ENCODE results near the gene RNF6. TPM values are rescaled to one million over a fixed set of nuclear protein-coding genes. Genes with fewer than 3 reads are reported as not detected.

The RNF6 gene
- total and polyA plus RNA-seq, 2 donors (not counting 1 experiment from before 2014, with no cell fraction given): 20.1 to 52.4 TPM

DNA sequence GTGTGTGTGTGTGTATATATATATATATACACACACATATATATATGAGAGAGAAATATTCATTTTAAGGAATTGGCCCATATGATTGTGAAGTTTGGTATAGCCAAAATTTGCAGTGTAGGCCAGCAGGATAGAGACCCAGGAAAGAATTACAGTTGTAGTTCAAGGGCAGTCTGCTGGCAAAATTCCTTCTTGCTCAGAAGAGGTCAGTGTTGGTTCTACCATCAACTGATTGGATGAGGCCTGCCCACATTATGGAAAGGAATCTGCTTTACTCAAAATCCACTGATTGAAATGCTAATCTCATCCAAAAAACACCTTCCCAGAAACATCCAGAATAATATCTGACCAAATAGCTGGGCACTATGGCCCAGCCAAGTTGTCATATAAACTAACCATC, 24.0 kb downstream of the RNF6 start:
- H3K27me3 Mint-ChIP-seq: no peaks in the 10 kb centered on the region
- ChIA-PET POLR2A (no interaction called here), CTCF (no interaction called here)

DNA sequence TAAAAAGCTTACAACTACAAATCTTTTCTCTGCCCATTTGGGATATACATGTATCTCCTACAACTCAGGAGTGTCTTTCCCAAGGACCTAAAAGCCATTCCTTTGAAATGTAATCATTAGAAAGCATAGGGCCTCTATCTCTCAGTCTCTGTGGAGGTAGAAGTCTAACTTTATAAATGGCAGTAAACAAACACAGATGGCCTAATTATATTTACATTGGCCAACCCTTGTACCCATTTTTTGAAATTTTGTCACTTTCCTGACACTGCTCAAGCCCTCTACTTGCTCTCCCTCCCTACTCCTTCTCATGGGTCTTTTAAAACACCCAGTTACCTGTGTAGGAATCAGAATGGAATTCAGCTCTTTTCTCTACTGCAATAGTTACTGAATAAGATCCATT, 24.8 kb downstream of the RNF6 start:
- Histone ChIP-seq H3K27me3 (replicated peaks in 1 of 4; ENCODE audit: control extremely low read depth in 1 of 4, control insufficient read depth in 3 of 4, insufficient read depth in 4 of 4, low read length in 3 of 4) (no peaks in the 10 kb centered on the region), H3K27ac (ENCODE audit: low read length in 2 of 2) (no peak overlapping the region), H3K4me3 (ENCODE audit: control extremely low read depth in 1 of 5, extremely low read depth in 1 of 5, insufficient read depth in 1 of 5, low read depth in 2 of 5, low read length in 4 of 5) (no peak overlapping the region), H3K4me2 (replicated peaks; ENCODE audit: low read depth, low read length, poor library complexity, severe bottlenecking) (no peak overlapping the region), H3K79me2 (ENCODE audit: control insufficient read depth, insufficient read depth, low read length) (peaks cover 11% of the 10 kb centered on the region), H2AFZ (ENCODE audit: insufficient read depth, low read depth, low read length, poor library complexity, severe bottlenecking) (no peak overlapping the region), H3K36me3 (replicated peaks in 1 of 2; ENCODE audit: control extremely low read depth in 1 of 2, control insufficient read depth in 1 of 2, extremely low read depth in 1 of 2, insufficient read depth in 2 of 2, low read length in 1 of 2) (peaks cover 3 to 4% of the 10 kb centered on the region in 2 experiments), H3K4me1 (ENCODE audit: control insufficient read depth in 2 of 2, insufficient read depth in 2 of 2, low read length in 2 of 2) (no peaks in the 10 kb centered on the region), H3K9me3 (ENCODE audit: control extremely low read depth in 1 of 3, control insufficient read depth in 2 of 3, insufficient read depth in 1 of 3, low read length in 2 of 3) (peaks cover 9 to 21% (median 13%) of the 10 kb centered on the region in 3 donors), H3K9ac (ENCODE audit: low read length) (no peak overlapping the region), H4K20me1 (ENCODE audit: control insufficient read depth, insufficient read depth, low read length, poor library complexity, severe bottlenecking) (no peaks in the 10 kb centered on the region)
- ChIA-PET CTCF (no interaction called here), POLR2A (no interaction called here)
- Mint-ChIP-seq H3K27ac (no peak overlapping the region), H3K4me1 (no peaks in the 10 kb centered on the region), H3K4me3 (no peak overlapping the region), H3K9me3 (ENCODE audit: insufficient read depth) (peaks cover 3% of the 10 kb centered on the region), H3K27me3 (no peaks in the 10 kb centered on the region)
- ATAC-seq (ENCODE audit: low read depth) (no peak), DNase-seq (no peak)
- TF ChIP-seq EZH2 (IDR thresholded peaks at IDR 0.05; ENCODE audit: borderline replicate concordance, insufficient read depth, low read depth, low read length, poor library complexity, severe bottlenecking): no peak
- TF ChIP-seq, protein P1, sequence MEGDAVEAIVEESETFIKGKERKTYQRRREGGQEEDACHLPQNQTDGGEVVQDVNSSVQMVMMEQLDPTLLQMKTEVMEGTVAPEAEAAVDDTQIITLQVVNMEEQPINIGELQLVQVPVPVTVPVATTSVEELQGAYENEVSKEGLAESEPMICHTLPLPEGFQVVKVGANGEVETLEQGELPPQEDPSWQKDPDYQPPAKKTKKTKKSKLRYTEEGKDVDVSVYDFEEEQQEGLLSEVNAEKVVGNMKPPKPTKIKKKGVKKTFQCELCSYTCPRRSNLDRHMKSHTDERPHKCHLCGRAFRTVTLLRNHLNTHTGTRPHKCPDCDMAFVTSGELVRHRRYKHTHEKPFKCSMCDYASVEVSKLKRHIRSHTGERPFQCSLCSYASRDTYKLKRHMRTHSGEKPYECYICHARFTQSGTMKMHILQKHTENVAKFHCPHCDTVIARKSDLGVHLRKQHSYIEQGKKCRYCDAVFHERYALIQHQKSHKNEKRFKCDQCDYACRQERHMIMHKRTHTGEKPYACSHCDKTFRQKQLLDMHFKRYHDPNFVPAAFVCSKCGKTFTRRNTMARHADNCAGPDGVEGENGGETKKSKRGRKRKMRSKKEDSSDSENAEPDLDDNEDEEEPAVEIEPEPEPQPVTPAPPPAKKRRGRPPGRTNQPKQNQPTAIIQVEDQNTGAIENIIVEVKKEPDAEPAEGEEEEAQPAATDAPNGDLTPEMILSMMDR (IDR thresholded peaks at IDR 0.05): no peak
- intact Hi-C loops (cut with micrococcal nuclease): no loop called here

More for the DNA sequence above, 24.0 kb downstream of the RNF6 start:
- Histone ChIP-seq H3K36me3 (replicated peaks in 1 of 2; ENCODE audit: control extremely low read depth in 1 of 2, control insufficient read depth in 1 of 2, extremely low read depth in 1 of 2, insufficient read depth in 2 of 2, low read length in 1 of 2) (peaks cover 2 to 7% of the 10 kb centered on the region in 2 experiments), H4K20me1 (ENCODE audit: control insufficient read depth, insufficient read depth, low read length, poor library complexity, severe bottlenecking) (no peaks in the 10 kb centered on the region), H3K4me3 (ENCODE audit: control extremely low read depth in 1 of 5, extremely low read depth in 1 of 5, insufficient read depth in 1 of 5, low read depth in 2 of 5, low read length in 4 of 5) (no peak overlapping the region), H3K27ac (ENCODE audit: low read length in 2 of 2) (no peak overlapping the region), H3K9me3 (ENCODE audit: control extremely low read depth in 1 of 3, control insufficient read depth in 2 of 3, insufficient read depth in 1 of 3, low read length in 2 of 3) (peaks cover 6 to 14% (median 9%) of the 10 kb centered on the region in 3 donors), H3K27me3 (replicated peaks in 1 of 4; ENCODE audit: control extremely low read depth in 1 of 4, control insufficient read depth in 3 of 4, insufficient read depth in 4 of 4, low read length in 3 of 4) (no peaks in the 10 kb centered on the region), H3K79me2 (ENCODE audit: control insufficient read depth, insufficient read depth, low read length) (peaks cover 6% of the 10 kb centered on the region), H3K4me2 (replicated peaks; ENCODE audit: low read depth, low read length, poor library complexity, severe bottlenecking) (no peak overlapping the region), H3K4me1 (ENCODE audit: control insufficient read depth in 2 of 2, insufficient read depth in 2 of 2, low read length in 2 of 2) (no peaks in the 10 kb centered on the region), H3K9ac (ENCODE audit: low read length) (no peak overlapping the region), H2AFZ (ENCODE audit: insufficient read depth, low read depth, low read length, poor library complexity, severe bottlenecking) (no peak overlapping the region)
- intact Hi-C loops (cut with micrococcal nuclease): no loop called here
- no peak overlapping the region for H3K27ac Mint-ChIP-seq
- H3K4me1 Mint-ChIP-seq: no peaks in the 10 kb centered on the region
- DNase-seq: no peak
- no peak for TF ChIP-seq EZH2 (IDR thresholded peaks at IDR 0.05; ENCODE audit: borderline replicate concordance, insufficient read depth, low read depth, low read length, poor library complexity, severe bottlenecking)
- H3K4me3 Mint-ChIP-seq: no peak overlapping the region
- no peak for ATAC-seq (ENCODE audit: low read depth)
- H3K9me3 Mint-ChIP-seq (ENCODE audit: insufficient read depth): peaks cover 3% of the 10 kb centered on the region

Data from B cell (primary cell).